Esophagus muscularis mucosa (tissue), 3 donors: ENCODE measurements around the gene PREP.

Source experiments
- POLR2A ChIP-seq: fragments of 450-650 bp; IDR thresholded peaks from one replicate; pipeline ENCODE4 v1.6.1; 2017; ENCODE audit warnings: antibody characterized with exemption, moderate library complexity, mild to moderate bottlenecking, low read depth
- TF ChIP-seq, protein P1 (sequence below), 3 experiments: fragments of 200-600 bp in 2 of 3; fragments of 450-650 bp in 1 of 3; sonication (generic) in 2 of 3; IDR thresholded peaks; one replicate each; pipeline ENCODE4 v1.5.1; 2017 to 2019; ENCODE audit warnings: antibody characterized with exemption in 3 of 3, mild to moderate bottlenecking in 2 of 3, moderate library complexity in 1 of 3

DNA sequence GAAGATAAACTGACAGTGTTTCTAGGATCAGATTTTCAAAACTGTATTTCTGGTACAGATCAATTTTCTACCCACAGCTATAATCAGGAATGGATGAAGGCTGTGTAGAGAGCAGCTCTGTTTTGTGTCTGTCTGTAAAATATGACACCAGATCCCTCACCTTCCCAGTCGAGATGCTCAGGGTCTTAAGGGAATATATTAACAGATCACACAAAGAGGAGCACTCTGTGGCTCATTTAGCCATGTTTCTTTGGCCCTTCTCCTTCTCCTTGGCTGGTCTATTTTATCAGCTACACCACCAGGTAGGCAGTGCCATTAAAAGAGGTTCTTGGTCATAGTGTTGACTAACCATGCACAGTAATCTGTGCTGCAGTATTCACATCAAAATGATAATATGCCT is 82.6 kb downstream of the PREP start:
- no peak for TF ChIP-seq POLR2A
- TF ChIP-seq, protein P1, sequence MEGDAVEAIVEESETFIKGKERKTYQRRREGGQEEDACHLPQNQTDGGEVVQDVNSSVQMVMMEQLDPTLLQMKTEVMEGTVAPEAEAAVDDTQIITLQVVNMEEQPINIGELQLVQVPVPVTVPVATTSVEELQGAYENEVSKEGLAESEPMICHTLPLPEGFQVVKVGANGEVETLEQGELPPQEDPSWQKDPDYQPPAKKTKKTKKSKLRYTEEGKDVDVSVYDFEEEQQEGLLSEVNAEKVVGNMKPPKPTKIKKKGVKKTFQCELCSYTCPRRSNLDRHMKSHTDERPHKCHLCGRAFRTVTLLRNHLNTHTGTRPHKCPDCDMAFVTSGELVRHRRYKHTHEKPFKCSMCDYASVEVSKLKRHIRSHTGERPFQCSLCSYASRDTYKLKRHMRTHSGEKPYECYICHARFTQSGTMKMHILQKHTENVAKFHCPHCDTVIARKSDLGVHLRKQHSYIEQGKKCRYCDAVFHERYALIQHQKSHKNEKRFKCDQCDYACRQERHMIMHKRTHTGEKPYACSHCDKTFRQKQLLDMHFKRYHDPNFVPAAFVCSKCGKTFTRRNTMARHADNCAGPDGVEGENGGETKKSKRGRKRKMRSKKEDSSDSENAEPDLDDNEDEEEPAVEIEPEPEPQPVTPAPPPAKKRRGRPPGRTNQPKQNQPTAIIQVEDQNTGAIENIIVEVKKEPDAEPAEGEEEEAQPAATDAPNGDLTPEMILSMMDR (IDR thresholded peaks at IDR 0.05), result no peak
